CD4-positive, CD25-positive, alpha-beta regulatory T cell (primary cell): ENCODE data around the gene NECTIN4. TPM values are rescaled to one million over a fixed set of nuclear protein-coding genes. Genes with fewer than 3 reads are reported as not detected.

Source experiments
- ATAC-seq, 2 donors: fragments of 150-1000 bp; cut with Tn5 transposase; one replicate each; pipeline ENCODE4 v1.10.0; 2021; ENCODE audit warnings: low read depth in 2 of 2, moderate number of reproducible peaks in 2 of 2, moderate library complexity in 1 of 2
- DNase-seq, 3 donors: peaks; one replicate each; pipeline versions ENCODE4 v3.0.0 to v3.0.0-alpha.2; 2012 to 2022; ENCODE audit warnings: mixed read lengths in 1 of 3
- H3K27ac ChIP-seq: one replicate; pipeline ENCODE4 v1.7.0; 2013; ENCODE audit warnings: mild to moderate bottlenecking, low read length; ENCODE audit not compliant: insufficient read depth, poor library complexity, severe bottlenecking
- H3K27me3 ChIP-seq: one replicate; pipeline ENCODE4 v1.7.0; 2013; ENCODE audit warnings: low read length; ENCODE audit not compliant: control insufficient read depth, insufficient read depth
- H3K36me3 ChIP-seq: one replicate; pipeline ENCODE4 v1.7.0; 2013; ENCODE audit warnings: mild to moderate bottlenecking, low read length, moderate library complexity; ENCODE audit not compliant: control insufficient read depth, insufficient read depth
- H3K4me1 ChIP-seq: 2 replicates; pipeline ENCODE4 v1.7.0; 2013; ENCODE audit warnings: mild to moderate bottlenecking, low read length; ENCODE audit not compliant: insufficient read depth, control insufficient read depth, poor library complexity, severe bottlenecking
- H3K4me3 ChIP-seq: one replicate; pipeline ENCODE4 v1.7.0; 2013; ENCODE audit warnings: low read depth, mild to moderate bottlenecking, low read length, moderate library complexity
- H3K9me3 ChIP-seq, 2 experiments: 1 replicate in 1 of 2; 2 replicates in 1 of 2; pipeline ENCODE4 v1.7.0; 2013; ENCODE audit warnings: low read length in 2 of 2, mild to moderate bottlenecking in 1 of 2, moderate library complexity in 1 of 2; ENCODE audit not compliant: control insufficient read depth in 2 of 2
- H3K27ac Mint-ChIP-seq, 3 donors: one replicate each; pipeline ENCODE4 v1.8.0; 2020 to 2022; ENCODE audit warnings: mild to moderate bottlenecking in 3 of 3, mixed read lengths in 3 of 3, moderate library complexity in 2 of 3
- H3K27me3 Mint-ChIP-seq: one replicate; pipeline ENCODE4 v1.8.0; 2022; ENCODE audit warnings: mild to moderate bottlenecking, mixed read lengths
- H3K36me3 Mint-ChIP-seq: one replicate; pipeline ENCODE4 v1.8.0; 2020; ENCODE audit warnings: mixed read lengths
- H3K4me1 Mint-ChIP-seq, 4 donors: one replicate each; pipeline ENCODE4 v1.8.0; 2020 to 2022; ENCODE audit warnings: mixed read lengths in 4 of 4, mild to moderate bottlenecking in 1 of 4
- H3K4me3 Mint-ChIP-seq, 4 donors: one replicate each; pipeline ENCODE4 v1.8.0; 2020 to 2022; ENCODE audit warnings: mild to moderate bottlenecking in 4 of 4, mixed read lengths in 4 of 4, moderate library complexity in 3 of 4
- H3K9me3 Mint-ChIP-seq, 7 donors: one replicate each; pipeline ENCODE4 v1.8.0; 2020 to 2022; ENCODE audit warnings: mixed read lengths in 7 of 7, mild to moderate bottlenecking in 3 of 7, moderate library complexity in 2 of 7
- polyA plus RNA-seq, 4 donors: library from polyadenylated mRNA; unstranded; fragments of 300-500 nt; fragmentation: Illumina TruSeq; gene quantifications; one replicate each; pipeline ENCODE4 v1.2.3, GENCODE V29; 2021
- total RNA-seq: library from RNA; stranded (reverse); gene quantifications from one replicate; pipeline ENCODE4 v1.2.3, GENCODE V29; 2022

Gene NECTIN4
- total and polyA plus RNA-seq, 5 donors from 2014 or later = 0.05 TPM; not detected in 4

- H3K36me3 Mint-ChIP-seq = no peaks in the 10 kb centered on the region
- no peak overlapping the region for H3K4me3 ChIP-seq
- H3K27ac Mint-ChIP-seq = no peak overlapping the region
- no peak for DNase-seq
- no peaks in the 10 kb centered on the region for H3K9me3 ChIP-seq
- no peaks in the 10 kb centered on the region for H3K36me3 ChIP-seq
- H3K27ac ChIP-seq = no peak overlapping the region
- no peak for ATAC-seq
- no peaks in the 10 kb centered on the region for H3K4me1 ChIP-seq
- H3K4me1 Mint-ChIP-seq = no peaks in the 10 kb centered on the region
- H3K27me3 ChIP-seq = no peaks in the 10 kb centered on the region
- H3K27me3 Mint-ChIP-seq = peaks cover 5% of the 10 kb centered on the region
- no peak overlapping the region for H3K4me3 Mint-ChIP-seq
- peaks cover 0 to 2% (median 0%) of the 10 kb centered on the region in 7 donors for H3K9me3 Mint-ChIP-seq
These were observed 9.8 kb downstream of the NECTIN4 start for GRCh38 chr1:161079436-161080110.

DNA sequence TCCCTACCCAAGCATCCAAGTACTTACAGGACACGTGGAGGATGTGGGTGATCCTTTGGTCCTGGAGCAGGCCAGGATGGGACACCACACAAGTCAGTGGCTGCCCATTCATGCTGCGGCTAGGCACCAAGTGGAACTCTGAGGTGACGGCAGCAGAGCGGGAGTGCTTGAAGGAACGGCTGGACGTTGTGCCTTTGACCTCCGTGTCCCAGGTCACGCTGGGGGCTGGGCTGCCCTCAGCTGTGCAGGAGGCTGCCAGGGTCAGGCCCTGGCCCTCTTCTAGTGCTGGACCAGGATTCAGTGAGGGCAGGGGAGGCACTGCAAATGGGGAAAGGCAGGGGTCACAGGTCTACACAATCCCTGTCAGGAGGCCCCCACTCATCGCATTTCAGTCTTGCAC, 11.9 kb downstream of the NECTIN4 start:
- peaks cover 0 to 2% (median 0%) of the 10 kb centered on the region in 7 donors for H3K9me3 Mint-ChIP-seq
- no peak for ATAC-seq

GRCh38 chr1:161076410-161076809, 12.9 kb downstream of the NECTIN4 start:
- ATAC-seq (no peak), DNase-seq (no peak)
- no peaks in the 10 kb centered on the region for H3K27me3 ChIP-seq
- H3K27me3 Mint-ChIP-seq = peaks cover 5% of the 10 kb centered on the region
- peaks cover 0 to 13% (median 5%) of the 10 kb centered on the region in 4 donors for H3K4me1 Mint-ChIP-seq
- H3K36me3 ChIP-seq = no peaks in the 10 kb centered on the region
- peaks cover 0 to 2% (median 0%) of the 10 kb centered on the region in 7 donors for H3K9me3 Mint-ChIP-seq
- no peaks in the 10 kb centered on the region for H3K36me3 Mint-ChIP-seq
- H3K4me3 ChIP-seq = no peak overlapping the region
- H3K27ac Mint-ChIP-seq = no peak overlapping the region
- no peak overlapping the region for H3K27ac ChIP-seq
- peaks cover 7% of the 10 kb centered on the region for H3K4me1 ChIP-seq
- H3K4me3 Mint-ChIP-seq = no peak overlapping the region
- no peaks in the 10 kb centered on the region for H3K9me3 ChIP-seq

More for the DNA sequence above, 11.9 kb downstream of the NECTIN4 start:
- Mint-ChIP-seq H3K27me3 (peaks cover 5% of the 10 kb centered on the region), H3K4me1 (peaks cover 0 to 5% (median 0%) of the 10 kb centered on the region in 4 donors), H3K4me3 (no peak overlapping the region), H3K27ac (no peak overlapping the region), H3K36me3 (no peaks in the 10 kb centered on the region)
- no peaks in the 10 kb centered on the region for H3K27me3 ChIP-seq
- no peaks in the 10 kb centered on the region for H3K9me3 ChIP-seq
- no peaks in the 10 kb centered on the region for H3K36me3 ChIP-seq
- H3K4me1 ChIP-seq = no peaks in the 10 kb centered on the region
- DNase-seq = no peak
- no peak overlapping the region for H3K27ac ChIP-seq
- no peak overlapping the region for H3K4me3 ChIP-seq

DNA sequence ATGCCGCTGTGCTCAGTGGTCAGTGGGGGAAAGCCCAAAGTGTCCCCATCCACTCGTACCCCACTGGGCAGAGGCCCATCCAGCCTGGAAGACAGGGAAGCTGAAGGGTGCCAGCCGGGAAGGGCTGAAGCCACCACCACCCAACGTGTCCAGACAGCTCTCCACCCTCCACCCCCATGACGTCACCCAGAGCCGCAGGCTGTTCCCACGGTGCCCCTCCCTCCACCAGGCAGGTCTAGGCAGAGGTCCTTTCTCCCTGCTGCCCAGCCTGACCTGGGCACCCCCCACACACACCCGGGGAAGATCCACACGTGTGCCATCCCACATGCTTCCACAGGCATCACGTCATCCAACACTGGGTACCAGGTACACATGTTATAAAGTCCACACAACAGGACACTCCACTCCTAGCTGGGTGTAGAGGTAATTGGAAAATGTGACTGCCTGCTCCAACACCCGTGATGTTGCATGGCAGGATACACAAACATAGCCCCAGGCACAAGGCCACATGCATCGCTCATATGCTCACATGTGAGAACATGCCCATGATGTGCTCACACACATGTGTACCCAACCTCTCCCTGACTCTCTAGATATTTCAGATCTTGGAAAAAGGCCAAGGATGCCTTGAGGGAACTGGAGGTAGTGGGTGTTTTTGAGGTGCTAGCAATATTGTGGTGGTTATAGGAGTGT, 14.5 kb downstream of the NECTIN4 start:
- peak overlapping the region in 1 of 3 donors; percentile 42 for H3K27ac Mint-ChIP-seq
- no peak overlapping the region for H3K27ac ChIP-seq
- peak overlapping the region in 1 of 4 donors; percentile 38 for H3K4me3 Mint-ChIP-seq
- H3K9me3 ChIP-seq = no peaks in the 10 kb centered on the region
- ATAC-seq = no peak
- H3K4me1 ChIP-seq = peaks cover 23% of the 10 kb centered on the region
- peaks cover 5% of the 10 kb centered on the region for H3K27me3 Mint-ChIP-seq
- H3K36me3 Mint-ChIP-seq = no peaks in the 10 kb centered on the region
- no peaks in the 10 kb centered on the region for H3K36me3 ChIP-seq
- no peaks in the 10 kb centered on the region for H3K27me3 ChIP-seq
- peaks cover 0 to 2% (median 0%) of the 10 kb centered on the region in 7 donors for H3K9me3 Mint-ChIP-seq
- peaks cover 0 to 28% (median 12%) of the 10 kb centered on the region in 4 donors for H3K4me1 Mint-ChIP-seq
- no peak overlapping the region for H3K4me3 ChIP-seq
- no peak for DNase-seq

DNA sequence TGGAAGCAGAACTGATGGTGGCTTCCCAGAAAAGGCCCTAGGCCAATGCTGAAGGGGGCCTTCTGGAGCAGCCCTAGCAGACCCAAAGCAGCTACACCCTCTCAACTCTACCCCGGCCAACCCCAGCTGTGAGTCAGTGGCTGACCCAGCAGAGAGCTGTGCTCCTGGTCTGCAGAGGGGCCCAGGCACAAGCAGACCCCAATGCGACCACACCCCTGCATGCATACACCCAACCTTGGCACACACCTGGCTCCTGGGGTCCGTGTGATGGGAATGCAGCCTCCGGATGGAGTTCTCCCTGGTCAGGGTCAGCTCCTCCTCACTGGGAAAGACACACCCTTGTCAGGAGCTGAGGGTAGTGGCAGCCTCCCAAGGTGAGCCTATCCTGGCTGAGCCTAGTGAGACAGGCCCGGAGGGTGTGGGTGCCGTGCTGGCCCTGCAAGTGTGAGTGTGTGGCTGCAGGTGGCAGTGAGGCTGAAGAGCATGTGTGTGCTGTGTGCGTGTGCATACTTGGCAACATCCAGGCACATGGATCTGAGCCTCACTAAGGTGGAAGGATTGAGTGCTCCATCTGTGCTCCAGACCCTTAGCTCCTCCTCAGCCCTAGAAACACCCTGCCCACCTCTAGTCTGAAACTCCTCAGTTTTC, 15.8 kb downstream of the NECTIN4 start:
- no peak overlapping the region for H3K4me3 ChIP-seq
- no peaks in the 10 kb centered on the region for H3K27me3 ChIP-seq
- H3K4me1 ChIP-seq = peaks cover 32% of the 10 kb centered on the region
- H3K36me3 ChIP-seq = no peaks in the 10 kb centered on the region
- ATAC-seq (no peak), DNase-seq (no peak)
- Mint-ChIP-seq H3K4me1 (peaks cover 0 to 28% (median 13%) of the 10 kb centered on the region in 4 donors), H3K9me3 (no peaks in the 10 kb centered on the region), H3K27me3 (peaks cover 5% of the 10 kb centered on the region), H3K36me3 (no peaks in the 10 kb centered on the region), H3K4me3 (no peak overlapping the region), H3K27ac (peak overlapping the region in 2 of 3 donors; percentile 31 to 66)
- H3K27ac ChIP-seq = no peak overlapping the region
- H3K9me3 ChIP-seq = no peaks in the 10 kb centered on the region

- Histone ChIP-seq H3K4me1 (peaks cover 37% of the 10 kb centered on the region), H3K9me3 (no peaks in the 10 kb centered on the region), H3K4me3 (no peak overlapping the region), H3K27me3 (no peaks in the 10 kb centered on the region), H3K27ac (no peak overlapping the region), H3K36me3 (no peaks in the 10 kb centered on the region)
- DNase-seq (no peak), ATAC-seq (no peak)
- H3K36me3 Mint-ChIP-seq = peaks cover 6% of the 10 kb centered on the region
- no peaks in the 10 kb centered on the region for H3K27me3 Mint-ChIP-seq
- H3K27ac Mint-ChIP-seq = peak overlapping the region in 1 of 3 donors; percentile 51
- no peaks in the 10 kb centered on the region for H3K9me3 Mint-ChIP-seq
- peaks cover 0 to 33% (median 16%) of the 10 kb centered on the region in 4 donors for H3K4me1 Mint-ChIP-seq
- H3K4me3 Mint-ChIP-seq = no peak overlapping the region
These were observed 16.5 kb downstream of the NECTIN4 start for GRCh38 chr1:161072751-161073449.

GRCh38 chr1:161071886-161072371, 17.4 kb downstream of the NECTIN4 start:
- Histone ChIP-seq H3K36me3 (no peaks in the 10 kb centered on the region), H3K27ac (peak overlapping the region; percentile 89), H3K9me3 (no peaks in the 10 kb centered on the region), H3K4me3 (no peak overlapping the region), H3K4me1 (peaks cover 45% of the 10 kb centered on the region), H3K27me3 (no peaks in the 10 kb centered on the region)
- no peak for ATAC-seq
- Mint-ChIP-seq H3K4me1 (peaks cover under 1 to 43% (median 21%) of the 10 kb centered on the region in 4 donors), H3K27ac (peak overlapping the region in 2 of 3 donors; percentile 80 to 97), H3K4me3 (peak overlapping the region in 3 of 4 donors; percentile 8 to 31 (median 19)), H3K27me3 (no peaks in the 10 kb centered on the region), H3K9me3 (no peaks in the 10 kb centered on the region), H3K36me3 (peaks cover 8% of the 10 kb centered on the region)
- DNase-seq = peak; percentile 27 to 64 (median 36)
